A673 (cell line): Measurements from ENCODE around the gene MYO6.

ENCODE experiments used
- EZH2 ChIP-seq: fragments of 200-600 bp; sonication (generic); IDR thresholded peaks from 2 replicates; pipeline ENCODE4 v1.6.1; 2017; ENCODE audit warnings: borderline replicate concordance, low read depth, mild to moderate bottlenecking, mixed read lengths, antibody characterized with exemption, low read length; ENCODE audit not compliant: poor library complexity, severe bottlenecking
- TF ChIP-seq, protein P1 (sequence below): fragments of 300-800, 200-600 bp; sonication (generic); conservative IDR thresholded peaks from 2 replicates; pipeline ENCODE4 v1.5.1; 2017; ENCODE audit warnings: low read depth, mild to moderate bottlenecking, antibody characterized with exemption, low read length, moderate library complexity, mixed read lengths

DNA sequence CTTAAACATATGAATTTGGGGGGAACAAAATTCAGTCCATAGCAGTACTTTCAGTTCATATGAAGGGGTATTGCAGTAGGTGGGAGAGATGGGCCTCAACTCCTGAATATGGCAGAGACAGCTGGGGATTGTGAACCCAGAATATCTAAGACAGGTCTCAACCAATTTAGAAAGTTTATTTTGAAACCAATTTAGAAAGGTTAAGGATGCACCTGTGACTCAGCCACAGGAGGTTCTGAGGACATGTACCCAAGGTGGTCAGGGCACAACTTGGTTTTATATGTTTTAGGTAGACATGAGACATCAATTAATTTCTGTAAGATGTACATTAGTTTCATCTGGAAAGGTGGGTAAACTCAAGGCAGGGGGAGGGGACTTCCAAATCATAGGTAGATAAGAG, 59.5 kb downstream of the MYO6 start:
- TF ChIP-seq, protein P1, sequence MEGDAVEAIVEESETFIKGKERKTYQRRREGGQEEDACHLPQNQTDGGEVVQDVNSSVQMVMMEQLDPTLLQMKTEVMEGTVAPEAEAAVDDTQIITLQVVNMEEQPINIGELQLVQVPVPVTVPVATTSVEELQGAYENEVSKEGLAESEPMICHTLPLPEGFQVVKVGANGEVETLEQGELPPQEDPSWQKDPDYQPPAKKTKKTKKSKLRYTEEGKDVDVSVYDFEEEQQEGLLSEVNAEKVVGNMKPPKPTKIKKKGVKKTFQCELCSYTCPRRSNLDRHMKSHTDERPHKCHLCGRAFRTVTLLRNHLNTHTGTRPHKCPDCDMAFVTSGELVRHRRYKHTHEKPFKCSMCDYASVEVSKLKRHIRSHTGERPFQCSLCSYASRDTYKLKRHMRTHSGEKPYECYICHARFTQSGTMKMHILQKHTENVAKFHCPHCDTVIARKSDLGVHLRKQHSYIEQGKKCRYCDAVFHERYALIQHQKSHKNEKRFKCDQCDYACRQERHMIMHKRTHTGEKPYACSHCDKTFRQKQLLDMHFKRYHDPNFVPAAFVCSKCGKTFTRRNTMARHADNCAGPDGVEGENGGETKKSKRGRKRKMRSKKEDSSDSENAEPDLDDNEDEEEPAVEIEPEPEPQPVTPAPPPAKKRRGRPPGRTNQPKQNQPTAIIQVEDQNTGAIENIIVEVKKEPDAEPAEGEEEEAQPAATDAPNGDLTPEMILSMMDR, result no peak
- no peak for TF ChIP-seq EZH2
